ENCODE results near the gene MAPKBP1. TPM values are rescaled to one million over a fixed set of nuclear protein-coding genes. Genes with fewer than 3 reads are reported as not detected.

The MAPKBP1 gene
- total RNA-seq, 4 donors from 2014 or later = 6.7 to 17.3 (median 7.8) TPM

- TF ChIP-seq CTCF (IDR thresholded peaks at IDR 0.05; ENCODE audit: low read depth) = no peak
These were observed 36.6 kb downstream of the MAPKBP1 start for GRCh38 chr15:41810651-41811431.

- TF ChIP-seq CTCF (IDR thresholded peaks at IDR 0.05; ENCODE audit: low read depth) = no peak
These were observed 37.3 kb downstream of the MAPKBP1 start for GRCh38 chr15:41811432-41812195.

DNA sequence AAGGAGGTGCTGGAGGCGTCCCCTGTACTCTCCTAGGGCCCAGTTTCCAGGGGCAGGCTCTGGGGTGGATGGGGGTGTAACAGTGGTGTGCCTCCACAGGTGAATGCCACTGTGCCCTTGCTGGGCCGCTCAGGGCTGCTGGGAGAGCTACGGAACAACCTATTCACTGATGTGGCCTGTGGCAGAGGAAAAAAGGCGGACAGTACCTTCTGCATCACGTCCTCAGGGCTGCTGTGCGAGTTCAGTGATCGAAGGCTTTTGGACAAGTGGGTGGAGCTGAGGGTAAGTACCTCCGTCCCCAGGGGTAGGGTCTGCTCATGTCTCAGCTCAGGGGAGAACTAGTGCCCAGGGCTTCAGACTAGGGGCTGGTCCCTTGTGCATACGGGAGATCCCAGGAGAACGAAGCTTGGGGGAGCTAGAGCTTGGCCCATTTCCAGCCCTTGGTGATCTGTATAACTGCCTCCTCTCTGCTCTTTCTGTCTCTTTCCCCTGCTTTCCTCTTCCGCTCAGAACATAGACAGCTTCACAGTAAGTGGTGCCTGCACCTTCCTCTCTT is 38.6 kb downstream of the MAPKBP1 start:
- TF ChIP-seq CTCF (IDR thresholded peaks at IDR 0.05; ENCODE audit: low read depth) = no peak

DNA sequence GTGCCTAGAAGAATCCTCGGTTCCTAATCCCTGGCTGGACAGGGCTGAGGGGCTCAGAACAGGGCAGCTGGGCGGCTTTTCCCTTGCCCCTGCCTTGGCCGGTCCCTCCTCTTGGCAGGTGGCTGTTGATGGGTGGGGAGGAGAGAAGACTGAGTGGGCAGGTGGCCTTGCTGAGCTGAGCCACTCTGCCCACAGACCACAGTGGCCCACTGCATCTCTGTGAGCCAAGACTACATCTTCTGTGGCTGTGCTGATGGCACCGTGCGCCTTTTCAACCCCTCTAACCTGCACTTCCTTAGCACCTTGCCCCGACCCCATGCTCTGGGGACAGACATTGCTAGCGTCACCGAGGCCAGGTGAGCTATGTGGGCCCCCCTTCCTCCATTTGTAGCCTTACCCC is 39.1 kb downstream of the MAPKBP1 start:
- TF ChIP-seq CTCF (IDR thresholded peaks at IDR 0.05; ENCODE audit: low read depth) = no peak

DNA sequence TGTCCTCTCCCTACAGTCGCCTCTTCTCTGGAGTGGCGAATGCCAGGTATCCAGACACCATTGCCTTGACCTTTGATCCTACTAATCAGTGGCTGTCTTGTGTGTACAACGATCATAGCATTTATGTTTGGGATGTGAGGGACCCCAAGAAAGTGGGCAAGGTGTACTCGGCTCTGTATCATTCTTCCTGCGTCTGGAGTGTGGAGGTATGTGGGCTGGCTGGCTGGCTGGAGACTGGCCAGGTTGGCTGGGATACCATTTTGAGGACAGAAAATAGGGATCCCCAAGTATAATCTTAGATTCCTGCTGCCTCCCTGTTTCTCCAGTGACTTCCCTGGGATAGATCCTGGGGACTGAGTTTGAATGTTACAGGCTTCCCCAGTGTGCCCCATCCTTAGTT is 40.2 kb downstream of the MAPKBP1 start:
- no peak for TF ChIP-seq CTCF (IDR thresholded peaks at IDR 0.05; ENCODE audit: low read depth)

GRCh38 chr15:41816788-41817187 is 42.5 kb downstream of the MAPKBP1 start:
- TF ChIP-seq CTCF (IDR thresholded peaks at IDR 0.05; ENCODE audit: low read depth) = no peak

DNA sequence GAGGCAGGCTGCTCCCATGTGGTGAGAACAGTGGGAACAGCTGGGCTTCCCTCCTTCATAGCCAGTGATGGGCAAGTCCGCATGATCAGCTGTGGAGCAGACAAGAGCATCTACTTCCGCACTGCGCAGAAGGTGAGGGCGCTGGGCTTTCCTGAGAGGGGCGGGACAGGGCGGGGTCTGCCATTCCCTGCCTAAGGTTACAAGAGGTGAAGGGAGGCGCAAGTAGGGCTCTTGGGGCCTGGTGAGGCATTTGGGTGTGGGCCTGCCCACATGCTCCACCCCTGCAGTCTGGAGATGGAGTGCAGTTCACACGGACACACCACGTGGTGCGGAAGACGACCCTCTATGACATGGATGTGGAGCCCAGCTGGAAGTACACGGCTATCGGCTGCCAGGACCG is 43.0 kb downstream of the MAPKBP1 start:
- no peak for TF ChIP-seq CTCF (IDR thresholded peaks at IDR 0.05; ENCODE audit: low read depth)

All from subcutaneous adipose tissue (tissue), 4 donors.